ENCODE results near the gene GPR108.
"Not testable (repeated sequence)": the region's sequence is repeated elsewhere in the genome, so short reads cannot be mapped to it uniquely, and the experiment has no call there.

The GPR108 gene

DNA sequence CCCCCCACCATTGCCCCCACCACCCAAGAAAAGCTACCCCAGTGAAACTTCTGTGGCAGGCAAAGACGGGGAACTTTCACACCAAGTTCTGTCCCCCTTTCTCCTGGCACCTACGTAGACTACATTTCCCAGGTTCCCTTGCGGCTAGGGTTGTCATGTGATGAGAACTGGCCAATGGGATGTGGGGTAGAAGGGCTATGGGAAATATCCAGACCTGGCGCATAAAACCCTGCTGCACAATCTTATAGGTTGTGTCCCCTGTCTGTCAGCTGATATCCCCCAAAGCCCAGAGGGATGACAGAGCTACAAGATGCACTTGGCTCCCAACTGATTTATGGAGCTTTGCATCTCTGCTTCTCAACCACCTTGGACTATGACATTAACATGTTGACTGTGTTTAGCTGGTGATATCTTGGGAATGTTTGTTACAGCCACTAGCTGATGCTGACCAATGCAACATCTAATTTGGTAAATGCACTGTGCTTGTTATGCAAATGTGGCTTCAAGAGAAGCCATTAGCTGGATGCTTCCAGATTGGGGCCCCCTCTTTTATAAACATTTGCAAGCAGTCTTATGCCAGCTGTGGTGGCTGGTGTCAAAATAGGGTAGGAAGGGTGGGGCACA is 23.8 kb upstream of the GPR108 start:
- DNase-seq (ENCODE audit: low read depth in 2 of 2): no peak

DNA sequence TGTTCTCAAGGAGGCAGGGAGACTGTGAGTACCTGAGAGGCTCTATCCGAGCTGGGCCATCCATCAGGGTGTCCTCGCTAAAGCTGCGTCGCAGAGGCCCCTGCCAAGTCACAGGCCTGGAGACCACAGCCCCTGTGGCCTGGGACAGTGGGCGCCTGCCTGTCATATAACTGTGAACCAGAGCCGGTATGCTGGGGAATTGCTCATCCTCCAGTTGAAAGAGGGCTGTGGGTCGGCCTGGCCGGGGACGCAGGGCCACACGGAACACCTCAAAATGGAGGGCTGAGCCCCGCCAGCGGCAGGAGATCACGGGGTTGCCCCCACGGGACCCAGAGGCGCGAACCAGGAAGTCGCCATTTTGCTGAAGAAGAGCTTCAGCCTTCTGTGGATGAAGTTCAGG is 23.2 kb upstream of the GPR108 start:
- DNase-seq (ENCODE audit: low read depth in 2 of 2): no peak

DNA sequence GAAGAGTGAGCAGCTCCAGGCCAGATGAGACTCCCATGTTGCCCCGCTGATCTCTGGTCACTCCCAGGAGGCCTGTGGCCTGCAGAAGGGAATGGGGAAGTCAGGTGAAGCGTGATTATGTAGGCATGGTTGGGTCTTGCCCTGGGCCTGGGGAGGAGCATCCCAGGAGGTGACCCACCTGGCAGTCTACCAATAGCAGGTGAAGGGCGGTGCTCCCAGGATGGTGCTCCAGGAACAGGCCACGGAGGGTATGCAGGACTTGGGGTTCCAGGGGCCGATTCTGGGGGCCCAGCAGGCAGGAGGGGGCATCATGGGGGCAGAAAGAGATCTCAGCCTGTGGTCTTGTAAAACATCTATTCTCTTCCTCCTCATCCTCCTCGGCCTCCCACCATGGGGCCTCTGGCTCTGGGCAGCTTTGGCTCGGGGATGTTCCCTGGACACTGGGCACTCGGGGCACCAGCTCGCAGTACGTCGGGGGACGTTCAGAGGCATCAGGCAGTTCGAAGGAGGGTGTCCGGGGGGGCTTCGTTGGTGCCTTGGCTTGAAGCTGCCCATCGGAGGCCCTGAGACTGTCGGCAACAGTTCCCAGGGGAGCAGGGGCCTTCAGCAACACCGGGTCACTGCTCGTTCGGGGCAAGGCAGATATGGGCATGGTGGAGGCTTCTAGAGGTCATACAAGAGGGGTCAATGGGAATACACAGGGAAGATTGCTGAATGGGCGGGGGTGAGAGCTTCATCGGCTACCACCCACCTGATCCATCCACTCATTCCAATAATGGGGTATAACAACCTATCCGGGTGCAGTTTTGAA is 17.5 kb upstream of the GPR108 start:
- DNase-seq (ENCODE audit: low read depth in 2 of 2): no peak

DNA sequence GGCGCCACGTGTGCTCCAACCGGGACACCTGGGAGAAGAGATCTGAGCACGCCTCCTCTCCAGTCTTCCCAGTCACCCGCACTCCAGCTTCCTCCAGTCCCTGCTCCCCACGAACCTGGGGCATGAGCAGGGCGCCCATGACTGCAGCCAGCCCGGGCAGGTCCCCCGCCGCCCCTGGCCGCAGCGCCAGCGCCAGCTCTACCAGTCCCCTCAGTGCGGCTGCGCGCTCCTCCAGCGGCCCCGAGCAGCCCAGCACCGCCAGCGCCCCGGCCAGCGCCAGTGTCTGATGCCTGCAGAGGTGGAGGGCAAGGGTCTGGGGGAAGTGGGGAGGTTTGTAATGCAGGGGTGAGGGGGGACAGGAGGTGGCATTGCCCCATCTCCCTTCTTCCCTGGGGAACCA is 16.8 kb upstream of the GPR108 start:
- DNase-seq (ENCODE audit: low read depth in 2 of 2): no peak

DNA sequence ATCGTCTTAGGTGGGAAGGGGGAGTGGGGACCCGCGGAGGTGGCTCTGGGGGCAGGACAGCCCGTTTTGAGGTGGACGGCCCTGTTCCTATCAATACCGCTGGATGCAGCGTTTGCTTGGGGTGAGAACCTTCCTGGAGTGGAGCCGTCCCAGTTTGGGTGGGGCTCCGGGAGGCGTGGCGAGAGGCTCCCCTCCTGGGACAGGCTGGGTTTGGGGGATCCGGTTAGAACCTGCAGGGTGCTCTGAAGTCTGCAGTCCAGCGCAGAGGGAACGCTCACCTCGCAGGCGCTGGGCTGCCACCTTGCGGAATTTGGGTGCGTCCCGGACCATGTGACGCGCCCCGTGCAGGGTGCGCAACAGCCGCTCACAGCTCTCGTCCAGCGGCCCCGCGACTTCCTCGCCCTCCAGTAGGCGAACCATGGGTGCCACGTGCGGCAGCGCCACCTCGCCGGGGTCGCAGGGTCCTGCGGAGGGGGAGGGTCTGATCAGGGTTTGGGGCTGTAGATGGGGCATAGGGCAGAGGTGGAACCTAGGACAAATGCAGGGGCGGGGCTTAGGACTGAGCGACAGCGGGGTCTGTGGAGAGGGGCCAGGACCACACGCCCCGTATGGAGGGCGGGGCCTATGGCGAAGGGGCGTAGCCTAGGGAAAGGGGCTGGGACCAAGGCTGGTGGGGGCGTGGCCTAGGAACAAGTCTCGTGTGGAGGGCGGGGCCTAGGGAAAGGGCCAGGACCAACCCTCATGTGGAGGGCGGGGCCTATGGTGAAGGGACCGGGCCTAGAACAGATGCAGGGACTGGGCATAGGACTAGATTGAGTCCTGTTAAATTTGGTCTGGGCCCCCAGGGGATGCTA is 16.0 kb upstream of the GPR108 start:
- peak in 1 of 2 donors; percentile 61 for DNase-seq (ENCODE audit: low read depth in 2 of 2)

DNA sequence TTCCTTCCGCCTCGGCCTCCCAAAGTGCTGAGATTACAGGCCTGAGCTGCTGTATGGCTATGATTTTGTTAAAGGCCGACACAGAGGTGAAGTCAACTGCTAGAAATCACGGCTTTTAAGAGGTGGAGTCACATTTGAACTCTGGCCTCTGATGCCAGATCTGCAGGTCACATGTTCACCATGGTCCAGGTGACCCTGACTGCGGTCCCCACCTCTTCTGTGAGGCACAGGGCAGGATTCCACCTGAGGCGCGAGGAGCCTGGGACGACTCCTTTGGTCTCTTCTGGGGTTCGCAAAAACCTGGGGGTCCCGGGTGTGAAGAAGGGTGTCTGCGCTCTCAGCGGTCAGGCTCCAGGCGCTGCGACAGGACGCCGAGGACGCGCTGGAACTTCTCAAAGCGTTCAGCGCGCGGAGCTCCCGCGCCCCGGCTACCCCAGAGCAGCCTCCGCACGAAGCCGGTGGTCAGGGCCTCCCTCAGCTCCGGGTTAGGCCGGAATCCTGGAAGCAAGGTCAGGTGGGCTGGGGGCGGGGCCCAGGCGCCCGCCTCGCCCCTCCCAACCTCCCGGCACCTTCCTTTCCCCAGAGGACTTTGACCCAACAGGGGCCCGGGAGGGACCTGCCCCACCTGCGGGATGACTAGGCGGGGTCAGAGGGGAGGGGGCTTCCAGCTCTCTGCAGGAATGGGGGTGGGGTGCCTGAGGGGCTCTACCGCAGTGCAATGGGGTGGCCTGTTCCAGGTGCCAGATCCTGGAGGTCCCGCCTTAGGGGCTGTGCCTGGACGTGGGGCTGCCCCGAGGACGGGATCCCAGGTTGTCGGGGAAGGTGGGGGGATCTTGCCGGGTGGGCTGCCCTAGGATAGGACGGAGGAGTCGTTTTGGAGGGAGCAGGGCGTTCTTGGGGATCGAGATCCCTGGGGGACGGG is 15.1 kb upstream of the GPR108 start:
- no peak for DNase-seq (ENCODE audit: low read depth in 2 of 2)

DNA sequence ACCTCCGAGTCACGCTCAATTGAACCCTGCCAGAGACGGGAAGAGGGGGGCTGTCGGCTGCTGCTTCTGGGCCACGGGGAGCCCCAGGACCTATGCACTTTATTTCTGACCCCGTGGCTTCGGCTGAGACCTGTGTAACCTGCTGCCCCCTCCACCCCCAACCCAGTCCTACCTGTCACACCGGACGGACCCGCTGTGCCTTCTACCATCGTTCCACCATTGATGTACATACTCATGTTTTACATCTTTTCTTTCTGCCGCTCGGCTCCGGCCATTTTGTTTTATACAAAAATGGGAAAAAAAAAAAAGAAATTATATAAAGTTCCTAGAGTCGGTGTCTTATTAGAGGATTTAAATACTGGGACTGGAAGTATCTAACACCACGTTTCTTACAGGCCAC is 13.8 kb upstream of the GPR108 start:
- DNase-seq (ENCODE audit: low read depth in 2 of 2): no peak

DNA sequence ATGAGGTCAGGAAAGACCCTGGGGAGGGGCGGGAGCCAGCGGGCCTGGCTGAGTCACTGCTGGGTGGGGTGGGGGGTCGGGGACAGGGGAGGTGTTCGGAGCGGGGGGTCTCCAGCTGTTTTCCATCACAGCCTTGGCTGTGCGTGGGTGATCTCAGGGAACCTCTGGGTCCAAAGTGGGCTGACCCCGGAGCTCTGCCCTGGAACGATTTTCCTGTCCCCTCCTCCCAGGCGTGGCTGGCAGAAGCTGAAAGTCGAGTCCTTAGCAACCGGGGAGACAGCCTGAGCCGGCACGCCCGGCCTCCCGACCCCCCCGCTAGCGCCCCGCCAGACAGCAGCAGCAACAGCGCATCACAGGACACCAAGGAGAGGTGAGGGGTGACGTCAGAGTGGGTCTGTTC is 12.7 kb upstream of the GPR108 start:
- no peak for DNase-seq (ENCODE audit: low read depth in 2 of 2)

DNA sequence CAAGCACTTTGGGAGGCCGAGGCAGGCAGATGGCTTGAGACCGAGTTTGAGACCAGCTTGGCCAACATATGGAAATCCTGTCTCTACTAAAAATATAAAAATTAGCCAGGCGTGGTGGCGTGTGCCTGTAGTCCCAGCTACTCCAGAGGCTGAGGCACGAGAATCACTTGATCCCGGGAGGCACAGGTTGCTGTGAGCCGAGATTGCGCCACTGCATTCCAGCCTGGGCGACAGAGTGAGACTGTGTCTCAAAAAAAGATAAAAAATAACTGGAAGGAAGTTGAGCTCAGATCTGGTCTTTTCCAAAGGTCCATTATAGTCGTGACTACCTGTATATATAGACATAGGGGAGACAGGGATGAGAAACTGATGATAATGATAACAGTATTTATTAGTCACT is 11.2 kb upstream of the GPR108 start:
- DNase-seq (ENCODE audit: low read depth in 2 of 2): not testable (repeated sequence)

DNA sequence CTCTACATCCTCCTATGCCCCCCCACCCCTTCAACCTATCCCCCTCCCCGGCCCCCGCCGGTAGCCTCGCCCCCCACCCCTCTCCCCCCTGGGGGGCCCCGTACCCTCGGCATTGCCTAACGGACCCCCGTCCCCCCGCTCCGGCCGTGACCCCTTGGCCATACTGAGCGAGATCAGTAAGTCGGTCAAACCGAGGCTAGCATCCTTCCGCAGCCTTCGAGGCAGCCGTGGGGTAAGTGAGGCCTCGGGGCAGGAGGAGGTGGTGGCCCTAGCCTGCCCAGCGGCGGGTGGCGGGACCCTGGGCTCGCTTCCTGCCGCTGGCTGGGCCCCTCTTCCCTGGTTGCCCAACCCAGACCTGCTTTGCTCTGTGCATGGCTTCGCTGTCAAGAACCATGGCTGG is 8.6 kb upstream of the GPR108 start:
- no peak for DNase-seq (ENCODE audit: low read depth in 2 of 2)

DNA sequence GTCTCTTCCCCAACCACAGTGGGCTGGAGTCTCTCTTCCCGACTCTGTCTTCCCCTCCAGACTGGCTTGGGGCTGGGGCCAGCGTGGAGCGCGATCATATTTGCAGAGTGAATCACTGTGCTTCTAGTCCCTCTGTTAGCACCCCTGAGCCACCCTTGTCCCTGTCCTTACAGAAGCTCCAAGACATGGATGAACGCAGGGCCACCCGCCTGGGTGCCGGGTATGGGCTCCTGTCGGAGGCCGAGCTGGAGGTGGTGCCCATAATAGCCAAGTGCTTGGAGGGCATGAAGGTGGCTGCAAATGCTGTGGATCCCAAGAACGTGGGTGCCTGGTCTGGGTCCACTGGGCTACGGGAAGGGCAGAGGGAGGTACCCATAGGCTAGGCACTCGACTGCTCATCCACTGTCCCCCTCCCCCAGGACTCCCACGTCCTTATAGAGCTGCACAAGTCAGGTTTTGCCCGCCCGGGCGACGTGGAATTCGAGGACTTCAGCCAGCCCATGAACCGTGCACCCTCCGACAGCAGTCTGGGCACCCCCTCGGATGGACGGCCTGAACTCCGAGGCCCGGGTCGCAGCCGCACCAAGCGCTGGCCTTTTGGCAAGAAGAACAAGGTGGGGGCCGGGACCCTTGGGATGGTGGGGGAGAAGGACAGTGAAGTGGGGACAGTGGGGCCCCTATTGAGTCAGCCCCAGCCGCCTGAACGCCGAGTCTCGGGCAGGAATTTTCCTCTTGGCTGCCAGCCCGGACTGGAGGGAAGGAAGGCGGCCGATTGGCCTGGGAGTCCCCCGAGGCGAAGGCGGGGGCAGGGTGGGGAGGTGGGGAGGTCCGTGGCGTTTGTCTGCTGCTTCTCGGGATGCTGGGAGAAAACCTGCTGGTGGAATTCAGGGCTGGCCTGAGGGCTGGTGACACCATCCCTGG is 7.3 kb upstream of the GPR108 start:
- DNase-seq (ENCODE audit: low read depth in 2 of 2): no peak

DNA sequence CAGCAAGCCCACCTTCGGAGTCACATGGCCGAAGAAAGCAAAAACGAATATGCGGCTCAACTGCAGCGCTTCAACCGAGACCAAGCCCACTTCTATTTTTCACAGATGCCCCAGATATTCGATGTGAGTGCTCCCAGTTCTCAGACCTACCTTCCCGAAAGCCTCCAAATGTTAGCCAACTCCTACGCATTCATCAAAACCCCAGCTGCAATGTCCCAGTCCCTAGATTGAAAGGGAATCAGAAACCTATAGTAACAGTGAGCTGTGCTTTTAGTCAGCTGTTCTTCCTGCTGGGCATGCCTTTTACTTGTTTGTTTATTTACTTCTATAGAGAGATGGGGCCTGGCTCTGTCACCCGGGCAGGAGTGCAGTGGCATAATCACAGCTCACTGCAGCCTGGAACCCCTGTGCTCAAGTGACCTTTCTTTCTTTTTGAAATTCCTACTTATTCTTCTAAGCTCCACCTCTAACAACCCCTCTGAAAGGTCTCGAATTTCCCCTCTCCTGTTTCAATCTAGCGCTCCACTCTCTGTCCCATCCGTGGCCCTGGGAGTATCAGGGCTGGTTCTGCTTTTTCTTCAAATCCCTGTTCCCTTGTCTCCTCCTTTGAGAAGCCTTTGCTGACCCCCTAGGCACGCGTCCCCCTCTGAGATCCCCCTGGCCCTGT is 6.5 kb upstream of the GPR108 start:
- no peak for DNase-seq (ENCODE audit: low read depth in 2 of 2)

DNA sequence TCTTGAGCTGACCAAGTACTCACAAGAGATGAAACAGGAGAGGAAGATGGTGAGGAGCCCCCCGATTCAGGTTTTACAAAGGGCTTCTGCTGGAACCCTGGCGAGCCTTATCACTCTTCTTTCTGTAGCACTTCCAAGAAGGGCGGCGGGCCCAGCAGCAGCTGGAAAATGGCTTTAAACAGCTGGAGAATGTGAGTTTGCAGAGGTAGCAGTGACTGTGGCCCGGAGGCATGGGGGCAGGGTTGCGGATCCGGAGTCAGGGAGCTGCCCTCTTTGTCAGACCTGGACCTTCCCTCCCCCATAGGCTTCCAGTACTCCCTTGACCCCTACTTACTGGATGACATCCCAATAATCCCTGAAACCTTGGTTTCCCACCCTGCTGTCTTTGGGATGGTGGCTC is 5.7 kb upstream of the GPR108 start:
- no peak for DNase-seq (ENCODE audit: low read depth in 2 of 2)

DNA sequence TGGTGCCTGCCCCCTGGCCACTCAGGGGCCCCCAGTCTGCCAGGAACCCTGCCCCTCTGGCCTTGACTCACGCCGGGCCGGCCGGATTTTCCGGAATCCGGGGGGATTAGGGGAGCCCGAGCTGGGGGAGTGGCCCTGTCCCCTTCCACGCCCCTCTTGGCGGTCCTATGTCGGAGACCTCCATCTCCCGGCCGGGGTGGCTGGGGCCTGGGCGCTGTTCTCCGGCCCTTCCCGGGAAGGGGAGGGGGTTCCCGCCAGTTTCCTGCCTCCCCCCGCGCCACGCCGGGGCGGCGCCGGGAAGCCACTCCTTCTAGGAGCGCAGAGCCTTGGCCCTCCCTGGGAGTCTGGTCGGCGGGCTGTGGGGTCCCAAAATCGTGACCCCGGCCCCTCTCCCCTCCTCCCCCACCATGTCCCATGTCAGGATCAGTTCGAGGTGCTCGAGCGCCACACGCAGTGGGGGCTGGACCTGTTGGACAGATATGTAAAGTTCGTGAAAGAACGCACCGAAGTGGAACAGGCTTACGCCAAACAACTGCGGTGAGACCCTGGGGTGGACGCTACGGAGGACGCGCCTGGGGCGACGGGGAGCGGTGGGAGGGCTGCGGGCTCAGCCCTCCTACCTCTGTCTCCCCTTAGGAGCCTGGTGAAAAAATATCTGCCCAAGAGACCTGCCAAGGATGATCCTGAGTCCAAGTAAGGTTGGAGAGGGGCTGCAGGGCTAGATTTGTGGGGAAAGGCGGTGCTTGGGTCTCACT is 3.4 kb upstream of the GPR108 start:
- no peak for DNase-seq (ENCODE audit: low read depth in 2 of 2)

DNA sequence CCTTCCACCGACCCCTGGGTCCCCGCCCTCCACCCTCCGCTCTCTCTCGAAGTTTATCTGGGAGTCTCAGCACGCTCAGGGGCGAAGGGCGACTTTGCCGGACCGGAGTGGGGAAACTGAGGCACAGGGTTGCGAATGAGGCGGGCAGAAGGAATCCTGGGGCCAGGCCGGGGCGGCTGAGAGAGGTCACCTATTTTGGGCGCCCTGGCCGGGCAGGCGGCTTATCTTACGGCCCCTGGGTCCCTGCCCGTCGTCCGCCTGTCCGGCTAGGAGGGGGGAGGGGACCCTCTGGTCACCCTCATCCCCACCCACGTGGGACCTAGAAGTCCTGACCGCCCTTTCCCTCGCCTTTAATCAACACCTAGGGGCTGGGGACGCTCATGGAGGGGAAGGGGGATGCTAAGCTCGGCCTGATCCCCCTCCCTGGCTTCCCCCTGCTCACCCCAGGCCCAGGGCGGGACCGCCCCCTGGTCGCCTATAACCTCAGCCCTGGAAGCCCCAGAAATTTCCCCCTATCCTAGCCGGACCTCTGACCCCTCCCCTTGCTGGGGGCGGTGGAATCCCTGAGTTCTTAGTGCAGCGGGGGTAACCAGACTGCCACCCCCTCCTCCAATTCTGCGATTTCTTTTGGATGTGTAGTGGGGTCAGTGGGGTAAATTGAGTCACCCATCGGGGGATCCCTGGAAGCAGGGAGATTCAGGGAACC is 2.7 kb upstream of the GPR108 start:
- no peak for DNase-seq (ENCODE audit: low read depth in 2 of 2)

DNA sequence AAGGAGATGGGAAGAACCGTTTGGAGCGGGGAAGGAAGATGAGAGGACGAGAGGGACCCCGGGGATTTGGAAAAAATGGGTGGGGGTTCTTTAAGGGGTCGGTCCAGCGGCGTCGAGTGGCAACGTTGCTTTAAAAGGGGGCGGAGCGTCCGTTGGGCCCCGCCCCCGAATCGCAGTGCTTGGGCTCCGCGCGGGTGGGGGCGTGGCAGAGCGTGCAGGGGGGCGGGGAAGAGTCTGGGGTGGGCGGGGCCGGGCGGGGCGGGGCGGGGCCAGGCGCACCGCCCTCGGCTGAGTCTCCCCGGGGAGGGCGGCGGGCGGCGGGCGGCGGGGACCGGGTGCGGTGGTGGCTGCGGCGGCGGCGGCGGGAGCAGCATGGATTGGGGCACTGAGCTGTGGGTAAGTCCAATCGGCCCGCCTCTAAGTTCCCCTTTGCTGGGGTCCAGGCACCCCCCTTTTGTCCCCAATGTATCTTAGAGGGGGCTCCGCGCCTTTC is 2.1 kb upstream of the GPR108 start, which contains the start of gene TRIP10:
TSS of gene TRIP10 (plus strand) at position 291 of the 493 bp plus-strand sequence. CDS start at position 373, 82 bp downstream.
- DNase-seq (ENCODE audit: low read depth in 2 of 2): peak; percentile 60 to 62

DNA sequence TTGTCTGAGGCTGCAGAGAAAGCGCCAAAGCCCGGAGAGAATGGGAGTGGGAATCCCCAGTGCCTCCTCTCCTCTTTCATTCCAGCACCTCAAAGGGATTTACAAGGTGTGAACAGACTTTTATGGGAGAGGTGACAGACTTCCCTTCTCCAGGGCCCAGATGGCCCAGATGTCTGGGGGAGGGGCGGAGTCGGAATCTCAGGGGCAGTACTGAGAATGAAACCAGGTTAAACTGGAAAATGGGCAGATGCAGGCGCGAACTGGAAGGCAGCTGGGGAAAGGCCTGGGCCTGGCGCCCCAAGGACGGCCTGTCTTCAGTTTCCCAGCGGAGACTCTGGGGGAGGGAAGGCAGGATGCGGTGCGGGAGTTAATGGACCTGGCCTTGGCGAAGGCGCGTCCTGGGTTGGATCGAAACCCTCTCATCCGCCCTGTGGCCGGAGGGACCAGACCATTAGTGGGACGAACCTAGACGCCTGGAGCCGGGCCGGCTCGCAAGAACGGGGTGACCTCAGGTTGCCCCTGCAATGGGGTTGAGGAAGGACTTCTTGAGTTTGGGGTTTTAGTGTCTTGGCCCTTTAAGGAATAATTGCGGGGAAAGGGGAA is 1.5 kb upstream of the GPR108 start:
- DNase-seq (ENCODE audit: low read depth in 2 of 2): no peak
